Measurements from ENCODE around the gene SLC22A2. TPM values are rescaled to one million over a fixed set of nuclear protein-coding genes. Genes with fewer than 3 reads are reported as not detected.

SLC22A2 gene
- total and polyA plus RNA-seq, 2 donors (not counting 3 experiments of a cell fraction or from before 2014, with no cell fraction given), result not detected

DNA sequence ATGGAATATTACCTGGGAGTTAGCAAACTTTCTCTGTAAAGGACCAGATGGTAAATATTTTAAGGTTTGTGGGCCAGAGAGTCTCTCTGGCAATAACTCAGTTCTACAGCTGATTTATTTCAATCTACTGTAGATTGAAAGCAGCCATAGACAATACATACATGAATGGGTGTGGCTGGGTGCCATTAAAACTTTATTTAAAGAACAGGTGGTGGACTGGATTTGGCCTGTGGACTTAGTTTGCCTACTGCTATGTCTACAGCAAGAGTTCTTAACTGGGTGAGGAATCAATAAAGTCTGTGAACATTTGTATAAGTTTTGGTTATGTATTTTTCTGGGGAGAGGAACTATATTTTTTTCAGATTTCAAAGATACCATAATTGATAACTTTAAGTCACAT lies 55.1 kb downstream of the SLC22A2 start:
- no peaks in the 10 kb centered on the region for H3K27me3 ChIP-seq (ENCODE audit: control insufficient read depth in 2 of 2, insufficient read depth in 2 of 2, low read length in 2 of 2)
- no peak for FAIRE-seq
- no TSS peak for BruUV-seq (replicated peaks)
- H3K27ac ChIP-seq (ENCODE audit: insufficient read depth, low read depth, low read length), result no peak overlapping the region
- no peak overlapping the region for H3K9ac ChIP-seq (replicated peaks; ENCODE audit: extremely low read depth, insufficient read depth, low read length)
- dilution Hi-C loops (cut with MboI; ENCODE audit: extremely low pct_ligation_motif_present, low sequenced_read_pairs) (no loop called here), intact Hi-C loops (cut with micrococcal nuclease) (no loop called here)
- DNase-seq (ENCODE audit: low read depth, low spot score), result no peak
- H3K36me3 ChIP-seq (ENCODE audit: control insufficient read depth in 2 of 2, extremely low read depth in 1 of 2, insufficient read depth in 2 of 2, low read length in 2 of 2), result no peaks in the 10 kb centered on the region
- ChIA-PET POLR2A (no interaction called here), CTCF (no interaction called here)
- H4K20me1 ChIP-seq (replicated peaks; ENCODE audit: control insufficient read depth, extremely low read depth, insufficient read depth, low read length), result no peaks in the 10 kb centered on the region
- no peak overlapping the region for H3K4me3 ChIP-seq (replicated peaks in 1 of 3; ENCODE audit: insufficient read depth in 1 of 3, low read depth in 1 of 3, low read length in 3 of 3)
- H3K4me2 ChIP-seq (ENCODE audit: insufficient read depth, low read length), result no peak overlapping the region
- H3K79me2 ChIP-seq (ENCODE audit: control insufficient read depth, insufficient read depth, low read length), result no peaks in the 10 kb centered on the region
- TF ChIP-seq MAX (IDR thresholded peaks at IDR 0.05; ENCODE audit: insufficient read depth, insufficient read length), result no peak
- no peak for TF ChIP-seq MYC (IDR thresholded peaks at IDR 0.05; ENCODE audit: low read depth, low read length)
- TF ChIP-seq FOS (IDR thresholded peaks at IDR 0.05; ENCODE audit: borderline replicate concordance, insufficient read depth, low read length), result no peak
- TF ChIP-seq, protein P1, sequence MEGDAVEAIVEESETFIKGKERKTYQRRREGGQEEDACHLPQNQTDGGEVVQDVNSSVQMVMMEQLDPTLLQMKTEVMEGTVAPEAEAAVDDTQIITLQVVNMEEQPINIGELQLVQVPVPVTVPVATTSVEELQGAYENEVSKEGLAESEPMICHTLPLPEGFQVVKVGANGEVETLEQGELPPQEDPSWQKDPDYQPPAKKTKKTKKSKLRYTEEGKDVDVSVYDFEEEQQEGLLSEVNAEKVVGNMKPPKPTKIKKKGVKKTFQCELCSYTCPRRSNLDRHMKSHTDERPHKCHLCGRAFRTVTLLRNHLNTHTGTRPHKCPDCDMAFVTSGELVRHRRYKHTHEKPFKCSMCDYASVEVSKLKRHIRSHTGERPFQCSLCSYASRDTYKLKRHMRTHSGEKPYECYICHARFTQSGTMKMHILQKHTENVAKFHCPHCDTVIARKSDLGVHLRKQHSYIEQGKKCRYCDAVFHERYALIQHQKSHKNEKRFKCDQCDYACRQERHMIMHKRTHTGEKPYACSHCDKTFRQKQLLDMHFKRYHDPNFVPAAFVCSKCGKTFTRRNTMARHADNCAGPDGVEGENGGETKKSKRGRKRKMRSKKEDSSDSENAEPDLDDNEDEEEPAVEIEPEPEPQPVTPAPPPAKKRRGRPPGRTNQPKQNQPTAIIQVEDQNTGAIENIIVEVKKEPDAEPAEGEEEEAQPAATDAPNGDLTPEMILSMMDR (IDR thresholded peaks at IDR 0.05; ENCODE audit: extremely low read depth in 1 of 2, insufficient read depth in 1 of 2, low read depth in 1 of 2, low read length in 2 of 2), result no peak
- TF ChIP-seq POLR2A (IDR thresholded peaks at IDR 0.05; ENCODE audit: low read depth, low read length), result no peak
- TF ChIP-seq EZH2 (IDR thresholded peaks at IDR 0.05; ENCODE audit: borderline replicate concordance, low read depth, low read length, severe bottlenecking), result no peak
- no peak for TF ChIP-seq POLR2AphosphoS5 (IDR thresholded peaks at IDR 0.05; ENCODE audit: insufficient read depth, low read depth, low read length)
- no peak for TF ChIP-seq JUN (IDR thresholded peaks at IDR 0.05; ENCODE audit: borderline replicate concordance, insufficient read depth, insufficient read length, low read depth)
- TF ChIP-seq GATA2 (IDR thresholded peaks at IDR 0.05; ENCODE audit: insufficient read depth, insufficient read length, low read depth, low read length), result no peak
- no peaks in the 10 kb centered on the region for H3K4me1 ChIP-seq (ENCODE audit: control insufficient read depth, extremely low read depth, insufficient read depth, low read length)
- H3K9me1 ChIP-seq (replicated peaks; ENCODE audit: control insufficient read depth, extremely low read depth, insufficient read depth, low read length), result no peaks in the 10 kb centered on the region
- no peak overlapping the region for H2AFZ ChIP-seq (ENCODE audit: low read depth, low read length)
- H3K9me3 ChIP-seq (replicated peaks; ENCODE audit: control insufficient read depth, insufficient read depth, low read length), result peaks cover 6% of the 10 kb centered on the region

Measured in endothelial cell of umbilical vein (primary cell).